ENCODE data around the gene AHCYL2.

DNA sequence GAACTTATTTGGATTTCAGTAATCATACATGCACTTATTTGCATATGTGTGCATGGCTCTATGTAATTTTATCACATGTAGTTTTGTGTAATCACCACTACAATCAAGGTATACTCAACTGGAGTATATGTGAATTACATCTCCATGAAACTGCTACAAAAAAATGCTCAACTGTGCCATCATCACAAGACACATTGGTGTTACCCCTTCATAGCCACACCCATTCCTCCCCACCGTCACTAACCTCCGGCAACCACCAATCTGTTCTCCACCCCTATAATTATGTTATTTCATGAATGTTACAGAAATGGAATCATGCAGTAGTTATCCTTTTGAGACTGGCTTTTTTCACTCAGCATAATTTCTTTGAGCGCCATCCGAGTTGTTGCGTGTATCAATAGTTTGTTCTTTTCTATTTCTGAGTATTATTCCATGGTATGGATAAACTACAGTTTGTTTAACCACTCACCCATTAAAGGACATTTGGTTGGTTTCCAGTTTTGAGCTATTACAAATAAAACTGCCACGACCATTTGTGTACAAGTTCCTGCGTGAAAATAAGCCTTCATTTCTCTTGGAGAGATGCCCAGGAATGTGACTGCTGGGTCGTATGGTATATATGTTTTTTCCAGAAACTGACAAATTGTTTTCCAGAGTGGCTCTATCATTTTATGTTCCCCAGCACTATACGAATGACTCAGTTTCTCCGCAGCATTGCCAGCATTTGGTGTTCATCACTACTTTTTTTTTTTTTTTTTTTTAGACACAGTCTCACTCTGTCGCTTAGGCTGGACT is 47.7 kb upstream of the AHCYL2 start:
- TF ChIP-seq TP53 (CRISPR knock-in tag; IDR thresholded peaks at IDR 0.05) (no peak), SMAD3 (CRISPR knock-in tag; IDR thresholded peaks at IDR 0.05; ENCODE audit: borderline replicate concordance) (no peak), CTCF (IDR thresholded peaks at IDR 0.05) (no peak), KAT7 (CRISPR knock-in tag; IDR thresholded peaks at IDR 0.05; ENCODE audit: borderline replicate concordance) (no peak), ESRRA (CRISPR knock-in tag; IDR thresholded peaks at IDR 0.05; ENCODE audit: borderline replicate concordance) (no peak), ETV6 (CRISPR knock-in tag; IDR thresholded peaks at IDR 0.05) (no peak), NR3C1 (CRISPR knock-in tag; conservative IDR thresholded peaks at IDR 0.05; ENCODE audit: low read depth) (no peak), USF1 (CRISPR knock-in tag; IDR thresholded peaks at IDR 0.05) (no peak), ZBTB43 (CRISPR knock-in tag; IDR thresholded peaks at IDR 0.05) (no peak), E2F4 (CRISPR knock-in tag; IDR thresholded peaks at IDR 0.05; ENCODE audit: borderline replicate concordance, low read depth) (no peak), PREB (CRISPR knock-in tag; IDR thresholded peaks at IDR 0.05; ENCODE audit: borderline replicate concordance) (no peak)
- TF ChIP-seq, protein P1, sequence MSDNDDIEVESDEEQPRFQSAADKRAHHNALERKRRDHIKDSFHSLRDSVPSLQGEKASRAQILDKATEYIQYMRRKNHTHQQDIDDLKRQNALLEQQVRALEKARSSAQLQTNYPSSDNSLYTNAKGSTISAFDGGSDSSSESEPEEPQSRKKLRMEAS (CRISPR knock-in tag; IDR thresholded peaks at IDR 0.05), result no peak
- TF ChIP-seq, protein P2, sequence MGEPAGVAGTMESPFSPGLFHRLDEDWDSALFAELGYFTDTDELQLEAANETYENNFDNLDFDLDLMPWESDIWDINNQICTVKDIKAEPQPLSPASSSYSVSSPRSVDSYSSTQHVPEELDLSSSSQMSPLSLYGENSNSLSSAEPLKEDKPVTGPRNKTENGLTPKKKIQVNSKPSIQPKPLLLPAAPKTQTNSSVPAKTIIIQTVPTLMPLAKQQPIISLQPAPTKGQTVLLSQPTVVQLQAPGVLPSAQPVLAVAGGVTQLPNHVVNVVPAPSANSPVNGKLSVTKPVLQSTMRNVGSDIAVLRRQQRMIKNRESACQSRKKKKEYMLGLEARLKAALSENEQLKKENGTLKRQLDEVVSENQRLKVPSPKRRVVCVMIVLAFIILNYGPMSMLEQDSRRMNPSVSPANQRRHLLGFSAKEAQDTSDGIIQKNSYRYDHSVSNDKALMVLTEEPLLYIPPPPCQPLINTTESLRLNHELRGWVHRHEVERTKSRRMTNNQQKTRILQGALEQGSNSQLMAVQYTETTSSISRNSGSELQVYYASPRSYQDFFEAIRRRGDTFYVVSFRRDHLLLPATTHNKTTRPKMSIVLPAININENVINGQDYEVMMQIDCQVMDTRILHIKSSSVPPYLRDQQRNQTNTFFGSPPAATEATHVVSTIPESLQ (CRISPR knock-in tag; IDR thresholded peaks at IDR 0.05), result no peak
